AML-193 (cell line): ENCODE measurements around the gene DOK6.
"Not testable (repeated sequence)": the region's sequence is repeated elsewhere in the genome, so short reads cannot be mapped to it uniquely, and the experiment has no call there.

Source experiments
- DNase-seq, 2 experiments: peaks; one replicate each; lab custom pipeline; 2025; lab: John Stamatoyannopoulos, UW

Gene DOK6

GRCh38 chr18:69400253-69400975 lies at the start of gene DOK6:
Gene DOK6, plus strand, starts transcription at chr18:69400888.
- no peak for DNase-seq

- no peak for DNase-seq
Measured at GRCh38 chr18:69353023-69353422, 47.7 kb upstream of the DOK6 start.

- DNase-seq, result no peak
Measured at GRCh38 chr18:69357590-69357989, 43.1 kb upstream of the DOK6 start.

DNA sequence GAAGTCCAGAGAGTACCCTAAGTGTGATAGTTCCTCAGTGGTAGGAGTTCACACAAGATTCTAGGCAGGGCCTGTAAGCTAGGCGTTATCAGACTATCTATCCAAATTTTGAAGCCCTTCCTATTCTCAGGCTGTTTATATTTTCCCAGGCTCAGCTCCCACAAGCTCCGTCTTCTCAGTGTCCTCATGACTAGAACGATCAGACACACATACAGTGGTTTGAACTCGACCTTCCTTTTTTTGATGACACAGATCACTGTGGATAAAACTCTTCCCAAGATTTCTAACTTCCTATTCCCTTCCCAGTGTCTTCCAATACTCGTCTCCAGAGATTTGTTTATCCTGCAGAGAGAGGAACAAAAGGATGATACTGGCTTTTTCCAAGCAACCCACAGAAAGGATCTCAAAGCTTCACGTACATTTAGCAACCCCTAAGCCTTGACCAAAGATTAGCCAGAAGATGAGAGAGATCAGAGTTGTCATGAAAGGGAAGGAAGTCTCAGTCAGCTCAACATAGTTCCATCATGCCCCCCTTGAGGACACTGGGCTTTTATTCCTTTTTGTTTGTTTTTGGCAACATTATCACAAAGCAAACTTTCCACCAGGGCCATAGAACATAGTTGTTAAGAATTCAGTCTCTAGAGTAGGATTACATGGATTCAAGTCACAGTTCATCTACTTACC lies 42.3 kb upstream of the DOK6 start:
- DNase-seq, result no peak

GRCh38 chr18:69359768-69360167 lies 40.9 kb upstream of the DOK6 start:
- DNase-seq, result not testable (repeated sequence)

DNA sequence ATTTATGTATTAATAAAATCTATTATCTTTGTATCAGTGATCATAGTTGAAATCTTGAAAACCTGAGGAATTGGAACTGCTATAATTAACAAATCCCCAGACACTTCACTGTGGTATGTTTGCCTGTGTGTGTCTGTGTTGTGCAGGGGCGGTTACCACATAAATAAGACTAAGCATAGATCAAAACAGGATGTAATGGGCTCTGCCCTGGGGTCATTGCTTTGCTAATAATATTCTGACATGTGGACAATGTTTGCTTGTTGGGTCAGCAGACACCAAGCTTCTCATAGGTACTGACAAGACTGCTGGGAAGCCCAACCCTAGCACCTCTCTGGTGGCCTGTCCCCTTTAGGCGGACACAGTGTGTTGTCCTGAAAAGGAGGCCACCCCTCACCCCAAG lies 35.8 kb upstream of the DOK6 start:
- DNase-seq, result no peak

- DNase-seq, result no peak
Measured at GRCh38 chr18:69365658-69366057, 35.0 kb upstream of the DOK6 start.

DNA sequence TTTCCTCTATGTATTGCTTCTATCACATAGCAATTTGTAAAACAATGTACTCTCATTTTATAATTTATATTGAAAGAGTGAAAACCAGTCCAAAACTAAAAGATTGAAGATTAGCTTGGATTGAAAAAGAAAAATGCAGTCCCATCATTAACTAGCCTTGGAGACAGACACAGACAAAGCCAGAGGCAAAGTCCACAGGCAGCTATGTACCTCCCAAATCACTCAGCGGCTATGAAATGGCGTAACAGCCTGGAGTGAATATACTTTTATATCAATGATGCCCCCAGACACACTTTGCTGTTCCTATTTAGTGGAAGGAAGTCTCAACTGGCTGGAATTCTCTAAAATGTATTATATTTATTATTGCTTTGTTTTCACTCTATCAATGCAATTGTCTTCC lies 33.6 kb upstream of the DOK6 start:
- DNase-seq, result no peak

DNA sequence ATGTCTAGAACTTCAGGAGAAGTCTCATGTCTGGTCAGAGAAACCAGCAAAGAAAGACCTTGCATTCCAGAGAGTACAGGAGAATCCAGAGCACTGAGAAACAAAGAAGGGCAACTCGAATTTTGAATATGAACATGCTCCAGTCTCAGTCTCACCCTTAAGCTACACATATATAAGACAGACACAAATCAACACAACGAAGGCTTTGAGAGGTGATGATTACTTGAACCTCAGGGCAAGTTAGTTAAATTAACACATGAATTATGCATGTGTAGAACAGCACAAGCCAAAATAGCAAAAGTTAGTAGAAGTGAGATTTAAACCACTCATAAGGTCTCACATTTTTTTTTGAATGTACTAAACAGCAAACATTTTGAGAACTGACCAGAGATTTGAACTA lies 29.0 kb upstream of the DOK6 start:
- DNase-seq, result no peak

DNA sequence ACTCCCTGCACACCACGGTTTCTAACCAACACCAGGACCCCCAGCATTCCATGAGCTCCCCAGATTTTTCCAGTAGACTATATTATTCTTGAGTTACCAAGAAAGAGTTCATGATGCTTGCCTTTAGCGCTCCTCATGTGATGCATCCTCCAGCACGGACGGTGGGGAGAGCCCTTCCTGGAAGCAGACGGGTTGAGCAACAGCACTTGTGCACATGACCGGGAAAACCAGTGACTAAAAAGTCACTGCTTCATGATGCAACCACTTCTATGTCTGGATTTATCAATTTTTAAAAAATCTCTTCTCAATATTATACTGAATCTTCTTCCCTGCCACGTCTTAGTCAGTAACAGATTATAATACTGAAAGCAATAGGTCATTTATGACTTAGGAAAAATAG lies 20.4 kb upstream of the DOK6 start:
- no peak for DNase-seq

DNA sequence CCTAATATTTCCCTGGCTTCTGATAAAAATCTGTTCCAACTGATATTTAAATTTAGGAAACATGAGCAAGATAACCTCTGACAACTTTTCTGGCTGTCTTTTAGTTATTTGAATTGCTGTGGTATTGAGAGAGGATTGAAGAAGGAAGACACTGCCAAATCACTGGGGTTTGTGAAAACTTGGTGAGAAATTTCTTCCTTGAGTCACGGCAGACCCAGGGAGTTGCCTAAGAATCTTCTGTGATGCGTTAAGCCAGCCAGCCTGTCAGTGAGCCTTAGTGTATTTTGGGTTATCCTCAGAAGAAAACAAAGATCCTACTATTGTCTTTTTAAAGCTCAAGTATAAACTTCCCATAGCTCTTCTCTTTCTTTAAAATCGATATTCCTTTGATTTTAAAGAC lies 17.5 kb upstream of the DOK6 start:
- no peak for DNase-seq

DNA sequence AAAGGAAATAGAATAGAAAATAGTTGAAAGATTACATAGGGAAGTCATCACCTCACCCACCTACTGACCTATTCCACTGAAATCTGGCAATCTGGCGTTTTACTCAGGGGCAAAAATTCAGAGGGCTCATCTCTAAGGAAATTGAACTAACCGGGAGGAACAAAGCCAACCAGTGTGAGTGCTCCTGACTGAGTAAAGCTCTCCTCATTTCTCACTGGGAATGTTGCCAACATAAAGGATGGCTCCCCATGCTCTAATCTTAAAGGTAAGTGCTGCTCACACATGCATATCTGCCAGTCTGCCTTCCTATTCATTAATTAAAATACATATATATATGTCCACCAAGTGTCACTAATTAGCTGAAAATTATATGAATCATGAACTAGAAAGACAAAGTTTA lies 13.5 kb upstream of the DOK6 start:
- DNase-seq, result no peak

GRCh38 chr18:69388222-69388621 lies 12.5 kb upstream of the DOK6 start:
- DNase-seq, result no peak

GRCh38 chr18:69397096-69397495 lies 3.6 kb upstream of the DOK6 start:
- DNase-seq, result no peak

DNA sequence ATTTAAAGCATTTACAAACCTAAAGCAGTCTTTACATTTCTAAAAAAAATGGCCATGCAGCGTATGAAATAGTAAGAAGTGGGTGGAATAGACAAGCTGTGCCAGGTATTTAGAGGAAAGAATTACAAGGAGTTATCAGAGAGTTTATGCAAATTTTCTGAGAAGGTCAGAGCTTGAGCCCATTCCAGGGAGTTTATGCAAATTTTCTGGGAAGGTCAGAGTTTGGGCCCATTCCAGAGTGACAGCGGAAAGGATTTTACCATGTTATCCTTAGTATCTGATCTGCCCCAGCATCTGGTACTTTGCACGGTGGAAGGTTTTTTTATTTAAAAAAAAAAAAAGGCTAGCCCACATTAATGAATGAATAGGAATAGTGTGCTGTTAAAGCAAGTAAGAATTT lies 1.4 kb upstream of the DOK6 start:
- no peak for DNase-seq

- DNase-seq, result no peak
Measured at GRCh38 chr18:69400976-69401225, 213 bp downstream of the DOK6 start.

- DNase-seq, result no peak
Measured at GRCh38 chr18:69401226-69401971, 711 bp downstream of the DOK6 start.

DNA sequence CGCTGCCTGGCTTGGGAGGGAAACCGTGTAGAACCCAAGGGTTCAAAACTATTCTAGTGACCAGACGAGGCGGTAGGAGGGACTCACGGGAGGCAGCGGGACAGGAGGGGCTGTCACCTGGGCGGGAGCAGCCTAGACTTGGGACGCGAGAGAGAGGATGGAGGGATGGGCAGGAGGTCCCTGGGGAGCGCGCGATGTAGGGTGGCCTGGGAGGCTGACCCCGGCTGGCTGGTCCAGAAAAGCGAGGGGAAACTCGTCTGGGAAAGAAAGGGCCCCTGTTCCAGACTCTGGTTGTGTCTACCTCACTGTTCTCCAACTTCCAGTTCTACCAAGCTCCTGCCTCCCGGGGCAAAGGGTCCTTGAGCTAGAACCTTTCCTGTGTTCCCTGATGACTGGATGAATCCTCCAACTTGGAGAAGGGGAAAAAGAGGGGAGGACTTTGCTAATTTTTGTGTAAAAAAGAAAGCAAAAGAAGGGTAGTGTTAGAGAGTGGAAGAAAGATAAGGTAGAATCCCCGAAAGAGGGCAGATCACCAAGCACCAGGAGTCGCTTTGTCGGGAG lies 1.4 kb downstream of the DOK6 start:
- DNase-seq, result no peak

DNA sequence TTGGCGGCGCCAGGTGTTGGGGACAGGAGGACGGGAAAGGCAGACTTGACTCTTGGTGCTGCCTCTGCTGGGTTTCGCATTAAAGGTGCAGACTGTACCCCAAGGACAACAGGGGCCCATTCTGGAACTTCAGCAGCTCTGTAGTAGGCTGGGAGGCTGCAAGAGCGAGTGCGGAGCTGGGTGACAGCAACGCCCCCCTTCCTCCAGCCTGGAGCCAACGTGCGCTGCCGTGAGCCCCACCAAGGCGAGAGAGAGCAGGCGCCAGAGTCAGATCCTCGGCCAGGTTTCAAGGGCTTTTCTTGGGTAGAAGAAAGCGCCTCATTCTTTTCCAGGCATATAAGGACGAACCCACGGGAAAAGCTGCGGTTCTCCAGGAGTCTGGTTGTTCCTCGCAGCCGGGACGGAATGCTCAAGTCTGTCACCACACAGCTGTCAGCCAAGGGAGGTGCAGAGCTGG lies 1.9 kb downstream of the DOK6 start:
- DNase-seq, result no peak

DNA sequence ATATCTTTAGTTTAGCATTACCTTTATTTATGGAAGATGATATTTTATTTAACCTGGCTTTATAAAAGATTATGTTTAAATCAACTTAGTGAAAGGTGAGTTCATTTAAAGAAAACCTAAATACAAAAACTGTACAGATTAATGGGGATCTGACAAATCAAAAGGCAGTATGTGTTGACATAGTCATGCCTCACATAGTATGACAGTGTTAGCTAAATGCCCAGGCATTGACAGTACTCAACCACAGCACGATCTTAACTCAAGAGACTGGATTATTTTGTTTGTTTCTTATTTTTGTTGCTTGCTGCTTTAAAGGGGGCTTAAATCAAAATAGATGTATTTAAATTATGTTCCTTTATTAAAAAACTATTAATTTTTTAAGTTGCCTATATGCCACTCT lies 7.8 kb downstream of the DOK6 start:
- no peak for DNase-seq

- no peak for DNase-seq
Measured at GRCh38 chr18:69411199-69411598, 10.5 kb downstream of the DOK6 start.

GRCh38 chr18:69414184-69414583 lies 13.5 kb downstream of the DOK6 start:
- no peak for DNase-seq

GRCh38 chr18:69432847-69433246 lies 32.2 kb downstream of the DOK6 start:
- DNase-seq, result no peak
